Activated T-helper 1 cell treated with anti-CD3 and anti-CD28 coated beads, Interleukin-12 subunit alpha, Interleukin-12 subunit beta, Interleukin-2, Interleukin-4 antibody, amounts not matched to agents 30 ng/mL and 10 ng/mL and 1 ng/mL, durations not matched to agents 14 hours and 24 hours and 36 hours (primary cell): Measurements from ENCODE around the gene BDKRB2. TPM values are rescaled to one million over a fixed set of nuclear protein-coding genes. Genes with fewer than 3 reads are reported as not detected.

ENCODE experiments used
- DNase-seq: peaks from one replicate; pipeline ENCODE4 v3.0.0; 2021; ENCODE audit warnings: low spot score
- H3K27ac Mint-ChIP-seq: one replicate; pipeline ENCODE4 v1.8.0; 2021; ENCODE audit warnings: mild to moderate bottlenecking, mixed read lengths
- H3K27me3 Mint-ChIP-seq: one replicate; pipeline ENCODE4 v1.8.0; 2022; ENCODE audit warnings: mild to moderate bottlenecking, moderate library complexity, mixed read lengths; ENCODE audit not compliant: insufficient read depth
- H3K36me3 Mint-ChIP-seq: one replicate; pipeline ENCODE4 v1.8.0; 2021; ENCODE audit warnings: low read depth, mixed read lengths
- H3K4me1 Mint-ChIP-seq: one replicate; pipeline ENCODE4 v1.8.0; 2021; ENCODE audit warnings: low read depth, mixed read lengths
- H3K4me3 Mint-ChIP-seq: one replicate; pipeline ENCODE4 v1.8.0; 2021; ENCODE audit warnings: mild to moderate bottlenecking, moderate library complexity, mixed read lengths
- H3K9me3 Mint-ChIP-seq: one replicate; pipeline ENCODE4 v1.8.0; 2021; ENCODE audit warnings: mixed read lengths
- intact Hi-C: fragments of 100-400 bp; cut with micrococcal nuclease; formaldehyde crosslinking; loops from one replicate; pipeline ENCODE4 v1.15.1; 2024
- total RNA-seq: library from RNA; stranded (reverse); gene quantifications from 2 replicates; pipeline ENCODE4 v1.2.3, GENCODE V29; 2022

The BDKRB2 gene
- total RNA-seq, 1 donor from 2014 or later: not detected

DNA sequence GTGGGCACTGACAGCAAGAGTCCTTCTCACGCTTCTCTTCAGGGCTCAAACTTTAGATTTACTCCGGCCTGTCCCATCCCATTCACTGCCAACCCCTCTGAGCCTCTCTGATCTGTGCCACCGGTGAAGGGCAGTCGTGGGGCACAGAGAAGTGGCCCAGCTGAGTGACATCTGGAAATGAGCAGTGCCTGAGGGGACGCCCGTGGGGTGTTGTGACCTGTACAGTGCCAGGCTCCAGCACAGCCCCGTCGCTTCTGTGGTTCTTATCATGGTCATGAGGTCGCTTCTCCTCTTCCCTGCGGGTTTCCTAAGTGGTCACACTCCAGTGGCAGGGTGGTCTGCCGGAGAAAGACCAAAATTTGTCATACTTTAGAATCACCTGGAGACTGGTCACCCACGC, 4.1 kb downstream of the BDKRB2 start:
- Mint-ChIP-seq H3K4me3 (no peak overlapping the region), H3K4me1 (peaks cover 5% of the 10 kb centered on the region), H3K36me3 (no peaks in the 10 kb centered on the region), H3K9me3 (peaks cover 8% of the 10 kb centered on the region), H3K27me3 (peaks cover 4% of the 10 kb centered on the region), H3K27ac (no peak overlapping the region)
- no peak for DNase-seq
- intact Hi-C loops: no loop called here

- intact Hi-C loops: no loop called here
- H3K4me3 Mint-ChIP-seq: no peak overlapping the region
- H3K9me3 Mint-ChIP-seq: peaks cover 8% of the 10 kb centered on the region
- no peaks in the 10 kb centered on the region for H3K4me1 Mint-ChIP-seq
- no peaks in the 10 kb centered on the region for H3K36me3 Mint-ChIP-seq
- no peak for DNase-seq
- H3K27me3 Mint-ChIP-seq: peaks cover 2% of the 10 kb centered on the region
- no peak overlapping the region for H3K27ac Mint-ChIP-seq
Measured at GRCh38 chr14:96212140-96212539, 7.5 kb downstream of the BDKRB2 start.

- Mint-ChIP-seq H3K4me3 (no peak overlapping the region), H3K36me3 (no peaks in the 10 kb centered on the region), H3K27ac (no peak overlapping the region), H3K9me3 (peaks cover 8% of the 10 kb centered on the region), H3K27me3 (peaks cover 2% of the 10 kb centered on the region), H3K4me1 (no peaks in the 10 kb centered on the region)
- intact Hi-C loops: no loop called here
- no peak for DNase-seq
Measured at GRCh38 chr14:96212896-96213295, 8.3 kb downstream of the BDKRB2 start.

GRCh38 chr14:96213871-96214465, 9.3 kb downstream of the BDKRB2 start:
- no peak for DNase-seq
- Mint-ChIP-seq H3K27ac (no peak overlapping the region), H3K4me3 (no peak overlapping the region), H3K9me3 (peaks cover 8% of the 10 kb centered on the region), H3K4me1 (no peaks in the 10 kb centered on the region), H3K36me3 (no peaks in the 10 kb centered on the region), H3K27me3 (peaks cover 2% of the 10 kb centered on the region)
- intact Hi-C loops: no loop called here

GRCh38 chr14:96214793-96215192, 10.2 kb downstream of the BDKRB2 start:
- H3K4me1 Mint-ChIP-seq: no peaks in the 10 kb centered on the region

GRCh38 chr14:96215452-96216244, 11.0 kb downstream of the BDKRB2 start:
- intact Hi-C loops: no loop called here
- Mint-ChIP-seq H3K36me3 (no peaks in the 10 kb centered on the region), H3K27ac (no peak overlapping the region)

More at GRCh38 chr14:96214793-96215192, 10.2 kb downstream of the BDKRB2 start:
- H3K27me3 Mint-ChIP-seq: peaks cover 2% of the 10 kb centered on the region
- intact Hi-C loops: no loop called here
- H3K4me3 Mint-ChIP-seq: no peak overlapping the region
- H3K9me3 Mint-ChIP-seq: peaks cover 8% of the 10 kb centered on the region
- DNase-seq: no peak
- no peaks in the 10 kb centered on the region for H3K36me3 Mint-ChIP-seq
- H3K27ac Mint-ChIP-seq: no peak overlapping the region

DNA sequence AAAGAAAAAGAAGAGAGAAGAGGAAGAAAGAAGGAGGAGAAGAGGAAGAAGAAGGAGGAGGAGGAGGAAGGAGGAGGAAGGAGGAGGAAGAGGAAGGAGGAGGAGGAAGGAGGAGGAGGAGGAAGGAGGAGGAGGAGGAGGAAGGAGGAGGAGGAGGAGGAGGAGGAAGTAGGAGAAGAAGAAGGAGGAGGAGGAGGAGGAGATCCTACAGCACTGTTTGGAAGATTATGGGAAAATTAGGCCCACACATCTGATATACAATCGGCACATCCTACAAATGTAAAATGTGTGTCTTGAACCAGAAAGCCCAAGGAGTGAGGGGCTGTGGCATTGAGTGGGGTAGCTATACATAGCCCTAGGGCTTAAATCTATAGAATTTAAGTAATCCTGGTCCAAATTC, 12.0 kb downstream of the BDKRB2 start:
- Mint-ChIP-seq H3K36me3 (no peaks in the 10 kb centered on the region), H3K4me3 (no peak overlapping the region), H3K4me1 (no peaks in the 10 kb centered on the region), H3K27ac (no peak overlapping the region), H3K27me3 (peaks cover 2% of the 10 kb centered on the region), H3K9me3 (peaks cover 8% of the 10 kb centered on the region)
- intact Hi-C loops: no loop called here
- no peak for DNase-seq

More at GRCh38 chr14:96215452-96216244, 11.0 kb downstream of the BDKRB2 start:
- H3K27me3 Mint-ChIP-seq: peaks cover 2% of the 10 kb centered on the region
- peaks cover 8% of the 10 kb centered on the region for H3K9me3 Mint-ChIP-seq
- no peak for DNase-seq
- H3K4me1 Mint-ChIP-seq: no peaks in the 10 kb centered on the region
- H3K4me3 Mint-ChIP-seq: no peak overlapping the region

DNA sequence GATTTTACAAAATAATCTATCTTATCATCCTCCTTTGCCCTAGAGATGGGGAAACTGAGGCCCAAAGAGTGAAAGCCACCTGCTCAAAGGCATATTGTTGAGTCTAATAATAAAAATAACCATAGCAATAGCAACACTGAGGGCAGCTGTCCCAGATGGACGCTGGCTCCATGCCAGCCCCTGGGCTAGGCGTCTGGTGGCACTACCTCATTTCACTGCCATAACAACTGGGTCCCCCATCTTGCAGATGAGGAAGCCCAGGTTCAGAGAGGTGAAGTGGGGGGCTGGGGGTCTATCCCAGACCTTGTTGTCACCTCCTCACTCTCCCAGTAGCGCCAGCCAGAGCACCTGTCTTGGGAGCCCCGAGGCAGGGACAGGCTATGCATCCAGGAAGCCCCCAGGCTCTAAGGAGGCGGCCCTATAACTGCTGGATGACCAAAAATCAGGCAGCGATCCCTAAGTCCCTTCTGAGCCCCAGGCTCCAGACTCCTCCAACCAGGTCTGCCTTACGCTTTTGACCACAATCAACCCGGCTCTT, 12.8 kb downstream of the BDKRB2 start:
- DNase-seq: no peak
- intact Hi-C loops: no loop called here
- H3K9me3 Mint-ChIP-seq: peaks cover 2% of the 10 kb centered on the region
- no peak overlapping the region for H3K4me3 Mint-ChIP-seq
- H3K27me3 Mint-ChIP-seq: peaks cover 2% of the 10 kb centered on the region
- H3K36me3 Mint-ChIP-seq: no peaks in the 10 kb centered on the region
- no peaks in the 10 kb centered on the region for H3K4me1 Mint-ChIP-seq
- H3K27ac Mint-ChIP-seq: no peak overlapping the region

DNA sequence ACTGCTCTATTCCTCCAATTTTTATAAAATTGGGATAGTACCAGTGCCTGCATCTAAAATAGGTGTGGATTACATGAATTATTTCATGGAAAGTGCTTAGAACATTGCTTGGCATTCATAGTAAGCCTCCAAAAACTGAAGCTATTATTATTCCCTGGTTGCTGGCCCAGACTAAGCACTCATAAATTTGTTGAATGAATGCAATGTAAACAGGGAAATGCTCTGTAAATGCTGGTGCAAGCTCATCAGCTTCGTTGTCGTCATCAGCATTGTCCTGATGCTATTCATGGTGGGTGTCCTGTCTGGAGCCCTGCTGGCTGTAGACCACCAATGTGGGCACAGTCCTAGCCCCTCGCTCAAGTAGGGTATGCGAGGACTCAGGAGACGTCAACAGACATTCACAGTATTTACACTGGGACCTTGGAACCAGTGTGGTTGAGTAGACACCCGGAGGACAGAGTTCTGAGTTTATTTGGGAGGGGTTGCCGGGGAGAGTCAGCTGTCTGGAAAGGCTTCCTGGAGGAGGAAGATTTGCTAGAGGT, 16.5 kb downstream of the BDKRB2 start:
- H3K27me3 Mint-ChIP-seq: peaks cover 5% of the 10 kb centered on the region
- intact Hi-C loops: no loop called here
- no peak for DNase-seq
- H3K36me3 Mint-ChIP-seq: no peaks in the 10 kb centered on the region
- H3K9me3 Mint-ChIP-seq: no peaks in the 10 kb centered on the region
- no peak overlapping the region for H3K4me3 Mint-ChIP-seq
- no peak overlapping the region for H3K27ac Mint-ChIP-seq
- no peaks in the 10 kb centered on the region for H3K4me1 Mint-ChIP-seq

- Mint-ChIP-seq H3K27me3 (peaks cover 5% of the 10 kb centered on the region), H3K36me3 (no peaks in the 10 kb centered on the region), H3K9me3 (no peaks in the 10 kb centered on the region), H3K4me1 (no peaks in the 10 kb centered on the region), H3K4me3 (no peak overlapping the region), H3K27ac (no peak overlapping the region)
- intact Hi-C loops: no loop called here
- no peak for DNase-seq
Measured at GRCh38 chr14:96221841-96222240, 17.2 kb downstream of the BDKRB2 start.

- Mint-ChIP-seq H3K4me1 (no peaks in the 10 kb centered on the region), H3K27me3 (peaks cover 5% of the 10 kb centered on the region), H3K36me3 (no peaks in the 10 kb centered on the region), H3K4me3 (no peak overlapping the region), H3K27ac (no peak overlapping the region), H3K9me3 (no peaks in the 10 kb centered on the region)
- no peak for DNase-seq
- intact Hi-C loops: no loop called here
Measured at GRCh38 chr14:96224480-96225096, 19.9 kb downstream of the BDKRB2 start.

GRCh38 chr14:96225213-96225612, 20.6 kb downstream of the BDKRB2 start:
- Mint-ChIP-seq H3K4me1 (no peaks in the 10 kb centered on the region), H3K4me3 (no peak overlapping the region), H3K36me3 (no peaks in the 10 kb centered on the region), H3K27me3 (peaks cover 5% of the 10 kb centered on the region), H3K9me3 (no peaks in the 10 kb centered on the region), H3K27ac (no peak overlapping the region)
- intact Hi-C loops: no loop called here
- DNase-seq: no peak

GRCh38 chr14:96225745-96226151, 21.1 kb downstream of the BDKRB2 start:
- no peak for DNase-seq
- Mint-ChIP-seq H3K4me3 (no peak overlapping the region), H3K27ac (no peak overlapping the region), H3K9me3 (no peaks in the 10 kb centered on the region), H3K4me1 (no peaks in the 10 kb centered on the region), H3K27me3 (peaks cover 5% of the 10 kb centered on the region), H3K36me3 (no peaks in the 10 kb centered on the region)
- intact Hi-C loops: no loop called here
